Measurements from ENCODE around the gene JMJD7. TPM values are rescaled to one million over a fixed set of nuclear protein-coding genes. Genes with fewer than 3 reads are reported as not detected.

JMJD7 gene
- total RNA-seq, 1 donor from 2014 or later, result 24.3 TPM

DNA sequence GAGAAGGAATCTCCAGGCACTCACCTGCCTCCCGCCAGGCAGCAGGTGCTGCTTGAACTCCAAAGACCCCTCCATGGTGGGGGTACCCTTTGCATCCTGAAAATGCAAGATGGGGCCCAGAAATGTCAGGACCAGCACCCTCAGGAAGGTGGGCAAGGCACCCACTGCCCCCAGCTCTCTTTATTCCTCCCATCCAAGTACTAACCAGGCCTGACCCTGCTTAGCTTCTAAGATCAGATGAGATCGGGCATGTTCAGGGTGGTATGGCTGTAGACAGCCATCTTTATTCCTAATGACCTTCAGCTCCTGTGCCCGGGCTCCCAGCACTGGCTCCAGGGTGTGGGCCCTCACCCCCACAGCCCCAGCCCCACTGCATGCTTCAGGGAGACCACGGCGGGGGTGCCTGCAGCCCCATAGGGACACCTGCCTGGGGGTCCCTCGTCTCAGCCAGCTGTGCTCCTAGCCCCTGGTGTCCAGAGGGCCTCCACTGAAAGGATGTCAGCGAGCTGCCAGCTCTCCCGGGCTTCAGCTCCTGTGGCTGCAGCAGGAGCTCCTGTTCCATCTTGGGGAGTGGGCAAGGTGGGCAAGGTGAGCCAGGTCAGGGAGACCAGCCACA lies 24.0 kb downstream of the JMJD7 start:
- Histone ChIP-seq H3K36me3 (peaks cover 26% of the 10 kb centered on the region), H3K27ac (no peak overlapping the region), H3K4me3 (no peak overlapping the region), H3K4me1 (peaks cover 35% of the 10 kb centered on the region), H3K27me3 (ENCODE audit: low read depth) (no peaks in the 10 kb centered on the region), H3K9me3 (no peaks in the 10 kb centered on the region)
- ATAC-seq (no peak), DNase-seq (no peak)
- intact Hi-C loops (cut with DNase I), result no loop called here
- TF ChIP-seq, protein P1, sequence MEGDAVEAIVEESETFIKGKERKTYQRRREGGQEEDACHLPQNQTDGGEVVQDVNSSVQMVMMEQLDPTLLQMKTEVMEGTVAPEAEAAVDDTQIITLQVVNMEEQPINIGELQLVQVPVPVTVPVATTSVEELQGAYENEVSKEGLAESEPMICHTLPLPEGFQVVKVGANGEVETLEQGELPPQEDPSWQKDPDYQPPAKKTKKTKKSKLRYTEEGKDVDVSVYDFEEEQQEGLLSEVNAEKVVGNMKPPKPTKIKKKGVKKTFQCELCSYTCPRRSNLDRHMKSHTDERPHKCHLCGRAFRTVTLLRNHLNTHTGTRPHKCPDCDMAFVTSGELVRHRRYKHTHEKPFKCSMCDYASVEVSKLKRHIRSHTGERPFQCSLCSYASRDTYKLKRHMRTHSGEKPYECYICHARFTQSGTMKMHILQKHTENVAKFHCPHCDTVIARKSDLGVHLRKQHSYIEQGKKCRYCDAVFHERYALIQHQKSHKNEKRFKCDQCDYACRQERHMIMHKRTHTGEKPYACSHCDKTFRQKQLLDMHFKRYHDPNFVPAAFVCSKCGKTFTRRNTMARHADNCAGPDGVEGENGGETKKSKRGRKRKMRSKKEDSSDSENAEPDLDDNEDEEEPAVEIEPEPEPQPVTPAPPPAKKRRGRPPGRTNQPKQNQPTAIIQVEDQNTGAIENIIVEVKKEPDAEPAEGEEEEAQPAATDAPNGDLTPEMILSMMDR (IDR thresholded peaks at IDR 0.05), result no peak

DNA sequence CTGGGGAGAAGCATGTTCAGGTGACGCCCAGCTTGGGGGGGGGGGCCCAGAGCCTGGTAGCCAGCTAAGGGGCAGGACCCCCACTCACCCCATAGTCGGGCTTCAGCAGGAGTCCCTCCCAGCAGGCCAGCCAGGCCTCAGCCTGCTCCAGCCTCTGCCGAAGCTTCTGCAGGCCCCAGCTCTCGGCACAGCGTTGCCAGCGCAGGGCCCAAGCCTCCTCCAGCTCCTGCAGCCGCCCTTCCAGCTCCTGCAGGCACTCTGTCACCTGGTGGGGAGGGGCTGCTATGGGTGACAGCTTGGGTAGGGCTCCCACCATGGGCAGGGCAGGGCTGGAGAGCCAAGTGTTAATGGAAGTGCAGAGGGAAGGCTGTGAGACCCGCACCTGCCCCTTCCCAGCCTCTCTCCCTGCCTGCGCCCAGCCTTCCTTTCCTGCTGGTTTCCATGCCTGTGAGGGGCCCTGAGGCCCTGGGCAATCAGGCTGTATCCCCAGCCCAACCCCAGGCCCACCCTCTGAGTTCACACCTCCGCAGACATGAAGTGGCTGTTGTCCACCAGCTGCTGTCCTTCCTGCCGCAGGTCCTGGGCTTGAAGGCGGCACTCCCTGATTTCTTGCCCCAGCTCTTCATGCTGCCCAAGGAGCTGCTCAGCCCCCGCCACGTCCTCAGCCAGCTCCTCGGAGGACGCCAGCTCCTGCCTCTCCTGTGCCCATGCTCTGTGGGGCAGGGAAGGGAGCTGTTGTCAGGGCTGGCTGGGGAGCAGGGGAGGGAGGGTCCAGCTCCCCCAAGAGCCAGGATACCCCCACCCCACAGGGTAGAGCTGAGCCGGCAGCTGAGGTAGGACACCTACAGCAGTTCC lies 25.1 kb downstream of the JMJD7 start:
- no peaks in the 10 kb centered on the region for H3K27me3 ChIP-seq (ENCODE audit: low read depth)
- H3K4me1 ChIP-seq, result peaks cover 35% of the 10 kb centered on the region
- H3K4me3 ChIP-seq, result no peak overlapping the region
- intact Hi-C loops (cut with DNase I), result no loop called here
- TF ChIP-seq, protein P1 (IDR thresholded peaks at IDR 0.05), result no peak
- H3K36me3 ChIP-seq, result peaks cover 15% of the 10 kb centered on the region
- DNase-seq (no peak), ATAC-seq (peak; percentile 9 to 11)
- H3K9me3 ChIP-seq, result no peaks in the 10 kb centered on the region
- H3K27ac ChIP-seq, result no peak overlapping the region

DNA sequence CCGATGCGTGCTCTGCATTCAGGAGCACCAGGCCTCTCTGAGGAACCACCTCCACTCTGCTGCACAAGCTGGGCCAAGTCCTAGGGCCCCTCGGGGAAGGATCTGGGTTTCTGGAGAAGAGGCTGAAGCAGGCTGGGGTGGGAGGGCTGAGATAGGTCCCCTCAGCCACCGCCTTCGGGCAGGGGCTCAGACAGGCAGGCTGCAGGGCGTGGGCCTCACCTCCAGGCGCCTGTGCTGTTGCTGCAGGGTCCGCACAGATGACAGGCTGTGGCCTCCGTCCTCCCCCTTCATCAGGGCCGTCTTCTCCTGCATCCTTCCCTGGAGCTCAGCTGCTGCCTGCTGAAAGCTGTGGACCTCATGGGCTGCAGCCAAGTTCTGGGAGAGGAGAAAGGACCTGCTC lies 25.9 kb downstream of the JMJD7 start:
- intact Hi-C loops (cut with DNase I), result no loop called here
- DNase-seq, result no peak
- no peak for ATAC-seq
- Histone ChIP-seq H3K27me3 (ENCODE audit: low read depth) (no peaks in the 10 kb centered on the region), H3K36me3 (peaks cover 6% of the 10 kb centered on the region), H3K4me3 (no peak overlapping the region), H3K27ac (no peak overlapping the region), H3K9me3 (no peaks in the 10 kb centered on the region), H3K4me1 (peaks cover 35% of the 10 kb centered on the region)
- TF ChIP-seq, protein P1 (IDR thresholded peaks at IDR 0.05), result no peak

DNA sequence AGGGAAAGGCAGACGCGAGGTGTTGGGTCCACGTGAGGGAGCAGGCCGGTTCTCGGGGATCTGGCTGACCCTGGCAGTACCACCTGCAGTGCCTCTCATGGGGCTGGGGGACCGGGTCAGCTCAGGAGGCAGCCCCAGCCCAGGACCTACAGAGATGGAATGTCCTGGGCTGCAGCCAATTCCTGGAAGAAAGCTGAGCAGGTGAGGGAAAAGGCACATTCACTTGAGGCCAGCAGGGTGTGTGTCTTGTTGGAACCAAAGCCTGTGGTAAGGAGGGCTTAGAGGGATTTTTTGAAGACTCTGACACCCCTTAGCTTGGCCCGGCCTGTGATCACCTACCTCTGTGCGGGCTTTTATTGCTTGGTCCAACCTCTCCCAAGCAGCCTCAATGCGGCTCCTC lies 26.6 kb downstream of the JMJD7 start:
- no peak overlapping the region for H3K27ac ChIP-seq
- H3K27me3 ChIP-seq (ENCODE audit: low read depth), result no peaks in the 10 kb centered on the region
- DNase-seq (no peak), ATAC-seq (no peak)
- no peak overlapping the region for H3K4me3 ChIP-seq
- TF ChIP-seq, protein P1 (IDR thresholded peaks at IDR 0.05), result no peak
- H3K36me3 ChIP-seq, result peaks cover under 1% of the 10 kb centered on the region
- H3K9me3 ChIP-seq, result no peaks in the 10 kb centered on the region
- intact Hi-C loops (cut with DNase I), result no loop called here
- peaks cover 33% of the 10 kb centered on the region for H3K4me1 ChIP-seq

DNA sequence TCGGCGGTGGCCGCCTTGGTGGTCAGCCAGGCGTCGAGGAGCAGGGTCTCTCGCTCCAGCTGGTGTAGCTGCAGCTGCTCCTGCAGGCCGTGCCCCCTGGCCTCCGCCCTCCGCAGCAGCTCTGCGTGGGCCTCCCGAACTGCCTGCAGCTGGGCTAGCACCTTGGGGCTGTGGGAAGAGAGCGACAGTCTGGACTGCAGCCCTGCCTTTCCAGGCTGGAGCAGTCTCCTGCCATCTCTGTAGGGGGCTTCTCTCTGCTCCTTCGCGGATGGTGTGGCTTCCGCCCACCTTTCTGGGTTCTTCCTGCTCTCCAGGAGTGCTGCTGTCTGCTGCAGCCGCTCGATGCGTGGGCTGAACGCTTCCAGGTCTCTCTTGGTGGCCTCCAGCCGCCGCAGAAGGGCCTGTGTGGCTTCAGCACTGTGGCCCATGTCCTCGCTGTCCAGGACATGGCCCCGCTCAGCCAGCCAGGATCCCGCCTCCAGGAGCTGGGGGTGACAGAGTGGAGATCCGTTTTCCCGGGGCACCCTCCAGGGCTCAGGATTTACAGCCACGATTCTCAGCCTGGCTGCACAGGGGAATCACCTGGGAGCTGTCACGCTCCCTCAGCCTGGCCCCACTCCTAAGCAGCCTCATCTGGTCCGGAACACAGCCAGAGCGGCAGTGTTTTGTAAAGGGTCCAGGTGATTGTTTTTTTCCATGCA lies 27.5 kb downstream of the JMJD7 start:
- Histone ChIP-seq H3K27ac (no peak overlapping the region), H3K9me3 (no peaks in the 10 kb centered on the region), H3K4me3 (no peak overlapping the region), H3K27me3 (ENCODE audit: low read depth) (no peaks in the 10 kb centered on the region), H3K4me1 (peaks cover 24% of the 10 kb centered on the region), H3K36me3 (no peaks in the 10 kb centered on the region)
- intact Hi-C loops (cut with DNase I), result no loop called here
- DNase-seq, result no peak
- TF ChIP-seq, protein P1 (IDR thresholded peaks at IDR 0.05), result no peak
- ATAC-seq, result no peak

Measured in lower lobe of right lung (tissue), 2 donors.